MCF 10A (cell line): ENCODE data around the gene TARS1. TPM values are rescaled to one million over a fixed set of nuclear protein-coding genes. Genes with fewer than 3 reads are reported as not detected.

ENCODE experiments used
- BruUV-seq: library from RNA; stranded (reverse); fragments of 400-500 nt; replicated peaks from 2 replicates; lab custom pipeline; 2021; lab: Mats Ljungman, UMichigan
- CTCF ChIA-PET: fragments of 300-600 bp; sonication (Branson Sonifier 250); formaldehyde crosslinking; extraction: SDS; loops from one replicate; lab custom pipeline; 2021; ENCODE audit warnings: antibody characterized with exemption, inconsistent platforms; lab: Yijun Ruan, JAX
- POLR2A ChIA-PET: fragments of 300-600, 350-650 bp; sonication (Branson Sonifier 250); formaldehyde crosslinking; extraction: SDS; loops from one replicate; lab custom pipeline; 2020; ENCODE audit warnings: antibody characterized with exemption, inconsistent platforms; lab: Yijun Ruan, JAX
- DNase-seq: peaks from one replicate; pipeline ENCODE4 v3.0.0-alpha.2; 2018; ENCODE audit not compliant: unreplicated experiment
- H3K27ac Mint-ChIP-seq: one replicate; pipeline ENCODE4 v1.8.0; 2022; ENCODE audit warnings: mild to moderate bottlenecking, low read depth, mixed read lengths; ENCODE audit not compliant: unreplicated experiment
- H3K27me3 Mint-ChIP-seq: one replicate; pipeline ENCODE4 v1.8.0; 2022; ENCODE audit warnings: mixed read lengths; ENCODE audit not compliant: insufficient read depth, unreplicated experiment
- H3K36me3 Mint-ChIP-seq: one replicate; pipeline ENCODE4 v1.8.0; 2022; ENCODE audit warnings: mild to moderate bottlenecking, moderate library complexity, mixed read lengths; ENCODE audit not compliant: insufficient read depth, unreplicated experiment
- H3K4me1 Mint-ChIP-seq: one replicate; pipeline ENCODE4 v1.8.0; 2022; ENCODE audit warnings: mixed read lengths; ENCODE audit not compliant: insufficient read depth, unreplicated experiment
- H3K4me3 Mint-ChIP-seq: one replicate; pipeline ENCODE4 v1.8.0; 2022; ENCODE audit warnings: mild to moderate bottlenecking, moderate library complexity, mixed read lengths; ENCODE audit not compliant: unreplicated experiment
- H3K9me3 Mint-ChIP-seq: one replicate; pipeline ENCODE4 v1.8.0; 2022; ENCODE audit warnings: mixed read lengths; ENCODE audit not compliant: unreplicated experiment
- intact Hi-C: fragments of 100-400 bp; cut with micrococcal nuclease; formaldehyde crosslinking; loops from 2 replicates; pipeline ENCODE4 v1.14.1; 2022
- total RNA-seq: library from RNA; stranded (reverse); gene quantifications from 2 replicates; pipeline ENCODE4 v1.2.3, GENCODE V29; 2022
- TF ChIP-seq, protein P1 (sequence below): fragments of 200-600 bp; IDR thresholded peaks from one replicate; pipeline ENCODE4 v1.8.0; 2022; ENCODE audit warnings: antibody characterized with exemption, mild to moderate bottlenecking; ENCODE audit not compliant: unreplicated experiment

TARS1 gene
- total RNA-seq, 1 experiment from 2014 or later = 469 TPM

GRCh38 chr5:33457817-33458216 is 17.1 kb downstream of the TARS1 start:
- H3K27me3 Mint-ChIP-seq = no peaks in the 10 kb centered on the region
- no peak overlapping the region for H3K4me3 Mint-ChIP-seq
- intact Hi-C loops = no loop called here
- DNase-seq = peak; percentile 44
- H3K9me3 Mint-ChIP-seq = no peaks in the 10 kb centered on the region
- CTCF ChIA-PET = interaction anchor here (0.6 to 1.3 kb wide), 2 partner anchors 12 to 23 kb away, joined by 3 to 4 read pairs; no protein-coding TSS in a partner anchor
- H3K36me3 Mint-ChIP-seq = peaks cover 99% of the 10 kb centered on the region
- TF ChIP-seq, protein P1, sequence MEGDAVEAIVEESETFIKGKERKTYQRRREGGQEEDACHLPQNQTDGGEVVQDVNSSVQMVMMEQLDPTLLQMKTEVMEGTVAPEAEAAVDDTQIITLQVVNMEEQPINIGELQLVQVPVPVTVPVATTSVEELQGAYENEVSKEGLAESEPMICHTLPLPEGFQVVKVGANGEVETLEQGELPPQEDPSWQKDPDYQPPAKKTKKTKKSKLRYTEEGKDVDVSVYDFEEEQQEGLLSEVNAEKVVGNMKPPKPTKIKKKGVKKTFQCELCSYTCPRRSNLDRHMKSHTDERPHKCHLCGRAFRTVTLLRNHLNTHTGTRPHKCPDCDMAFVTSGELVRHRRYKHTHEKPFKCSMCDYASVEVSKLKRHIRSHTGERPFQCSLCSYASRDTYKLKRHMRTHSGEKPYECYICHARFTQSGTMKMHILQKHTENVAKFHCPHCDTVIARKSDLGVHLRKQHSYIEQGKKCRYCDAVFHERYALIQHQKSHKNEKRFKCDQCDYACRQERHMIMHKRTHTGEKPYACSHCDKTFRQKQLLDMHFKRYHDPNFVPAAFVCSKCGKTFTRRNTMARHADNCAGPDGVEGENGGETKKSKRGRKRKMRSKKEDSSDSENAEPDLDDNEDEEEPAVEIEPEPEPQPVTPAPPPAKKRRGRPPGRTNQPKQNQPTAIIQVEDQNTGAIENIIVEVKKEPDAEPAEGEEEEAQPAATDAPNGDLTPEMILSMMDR = no peak
- peaks cover 6% of the 10 kb centered on the region for H3K4me1 Mint-ChIP-seq
- no peak overlapping the region for H3K27ac Mint-ChIP-seq
- POLR2A ChIA-PET = interaction anchor here (0.7 to 6.0 kb wide), 3 partner anchors 9 to 16 kb away, joined by 4 to 40 read pairs (median 7); partner anchors contain the start of gene TARS1
- no TSS peak for BruUV-seq

DNA sequence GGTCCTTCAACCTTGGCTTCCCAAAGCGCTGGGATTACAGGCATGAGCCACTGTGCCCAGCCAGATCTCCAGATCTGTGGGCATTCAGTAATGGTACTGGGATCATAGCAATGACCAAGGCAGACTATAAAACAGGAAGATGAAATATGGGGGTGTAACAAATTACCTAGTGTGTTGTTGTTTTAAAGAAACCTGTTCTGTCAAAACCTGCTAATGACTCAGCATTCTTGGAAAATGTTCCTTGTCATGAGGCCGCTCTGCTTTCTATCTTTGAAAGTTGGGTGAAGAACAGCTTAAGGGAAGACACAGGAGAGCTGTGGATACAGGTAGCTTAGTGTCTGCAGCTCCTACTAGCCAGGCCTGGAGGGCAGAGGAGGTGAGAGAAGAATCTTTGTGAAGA is 19.4 kb downstream of the TARS1 start:
- intact Hi-C loops = no loop called here
- Mint-ChIP-seq H3K27ac (peak overlapping the region; percentile 59), H3K27me3 (no peaks in the 10 kb centered on the region), H3K9me3 (no peaks in the 10 kb centered on the region), H3K36me3 (peaks cover 100% of the 10 kb centered on the region), H3K4me1 (peaks cover 6% of the 10 kb centered on the region), H3K4me3 (no peak overlapping the region)
- POLR2A ChIA-PET = interaction anchor here (1.9 kb wide), 1 partner anchor 20 kb away, joined by 6 read pairs; the partner anchor contains the start of gene TARS1
- CTCF ChIA-PET = interaction anchor here (0.6 to 1.1 kb wide), 3 partner anchors 68 to 473 kb away, joined by 3 to 4 read pairs (median 3); no protein-coding TSS in a partner anchor
- TF ChIP-seq, protein P1 = no peak
- DNase-seq = no peak
- BruUV-seq = no TSS peak

DNA sequence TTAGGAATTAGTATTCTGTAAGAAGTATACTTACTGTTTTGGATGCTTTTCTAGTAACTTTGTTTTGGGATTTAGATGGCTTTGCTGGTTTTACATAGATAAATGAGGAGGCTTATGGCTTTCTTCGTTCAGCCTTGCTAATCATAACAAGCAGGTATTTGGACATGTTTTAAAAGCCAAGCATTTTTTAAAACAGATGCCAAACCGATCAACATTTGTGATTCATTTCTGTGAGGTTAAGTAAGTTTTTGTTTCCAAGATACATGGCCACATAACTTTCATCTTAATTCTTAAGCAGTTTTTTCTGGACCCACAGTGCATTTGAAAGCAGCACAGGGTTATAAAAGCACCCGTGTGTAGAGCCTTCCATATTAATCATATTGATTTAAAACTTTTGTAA is 21.7 kb downstream of the TARS1 start:
- Mint-ChIP-seq H3K27me3 (no peaks in the 10 kb centered on the region), H3K9me3 (no peaks in the 10 kb centered on the region), H3K27ac (no peak overlapping the region), H3K4me1 (peaks cover 6% of the 10 kb centered on the region), H3K4me3 (no peak overlapping the region), H3K36me3 (peaks cover 100% of the 10 kb centered on the region)
- ChIA-PET CTCF (no interaction called here), POLR2A (no interaction called here)
- TF ChIP-seq, protein P1 = no peak
- intact Hi-C loops = no loop called here
- no TSS peak for BruUV-seq
- DNase-seq = no peak

DNA sequence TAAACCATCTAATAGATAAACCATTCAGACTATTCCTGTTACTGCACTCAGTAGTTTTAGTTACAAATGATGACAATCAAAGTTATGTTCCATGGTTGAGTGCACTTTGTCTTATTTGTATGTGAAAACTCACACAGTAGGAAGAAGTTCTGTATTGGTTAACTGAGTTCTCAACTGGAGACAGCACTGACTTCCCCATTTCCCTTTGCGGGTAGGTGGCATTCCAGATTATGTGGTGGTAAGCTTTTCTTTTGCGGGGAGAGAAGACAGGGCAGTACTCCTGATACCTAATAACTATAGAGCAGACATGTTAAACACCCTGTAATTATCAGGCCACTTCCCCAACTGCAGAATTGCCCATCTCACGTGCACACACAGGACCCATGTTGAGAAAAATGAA is 24.4 kb downstream of the TARS1 start:
- no peak for DNase-seq
- Mint-ChIP-seq H3K27me3 (no peaks in the 10 kb centered on the region), H3K36me3 (peaks cover 100% of the 10 kb centered on the region), H3K4me3 (no peak overlapping the region), H3K4me1 (peaks cover 4% of the 10 kb centered on the region), H3K9me3 (no peaks in the 10 kb centered on the region), H3K27ac (no peak overlapping the region)
- ChIA-PET CTCF (interaction anchor here (0.6 to 1.3 kb wide), 2 partner anchors 470 to 1190 kb away, joined by 3 to 5 read pairs; no protein-coding TSS in a partner anchor), POLR2A (no interaction called here)
- TF ChIP-seq, protein P1 = no peak
- no TSS peak for BruUV-seq
- intact Hi-C loops = no loop called here
